CD4-positive, alpha-beta T cell treated with Interleukin-6 for 4 hours (primary cell): ENCODE data around the gene TAX1BP3.
A peak's percentile ranks its signal among the peaks of the same experiment; 100 is the strongest.
"Not testable (repeated sequence)": the region's sequence is repeated elsewhere in the genome, so short reads cannot be mapped to it uniquely, and the experiment has no call there.

Source experiments
- DNase-seq: peaks from one replicate; pipeline ENCODE4 v3.0.0-alpha.2; 2020; ENCODE audit warnings: mixed read lengths

TAX1BP3 gene

GRCh38 chr17:3668279-3669084, at the start of gene TAX1BP3, which contains the start of gene EMC6:
Gene TAX1BP3, minus strand, starts transcription at chr17:3668578. Its CDS starts 52 bp downstream, at chr17:3668526.
Gene EMC6, plus strand, starts transcription at chr17:3668812. Its CDS starts 335 bp downstream, at chr17:3669147.
- DNase-seq = peak; percentile 98

- DNase-seq = no peak
These were observed 46.9 kb upstream of the TAX1BP3 start for GRCh38 chr17:3715296-3715695.

- no peak for DNase-seq
These were observed 44.6 kb upstream of the TAX1BP3 start for GRCh38 chr17:3712811-3713463.

- DNase-seq = peak; percentile 74
These were observed 42.6 kb upstream of the TAX1BP3 start for GRCh38 chr17:3710951-3711383.

GRCh38 chr17:3708366-3708765, 40.0 kb upstream of the TAX1BP3 start:
- no peak for DNase-seq

- not testable (repeated sequence) for DNase-seq
These were observed 37.3 kb upstream of the TAX1BP3 start for GRCh38 chr17:3705718-3705984.

- no peak for DNase-seq
These were observed 36.7 kb upstream of the TAX1BP3 start for GRCh38 chr17:3704931-3705717.

GRCh38 chr17:3702041-3702539, 33.7 kb upstream of the TAX1BP3 start:
- DNase-seq = not testable (repeated sequence)

GRCh38 chr17:3699951-3700350, 31.6 kb upstream of the TAX1BP3 start:
- no peak for DNase-seq

GRCh38 chr17:3698139-3698538, 29.8 kb upstream of the TAX1BP3 start:
- DNase-seq = no peak

GRCh38 chr17:3697103-3697476, 28.7 kb upstream of the TAX1BP3 start:
- DNase-seq = no peak

- peak; percentile 66 for DNase-seq
These were observed 27.5 kb upstream of the TAX1BP3 start, which contains the start of gene P2RX5 for GRCh38 chr17:3695723-3696411. Gene P2RX5, minus strand, starts transcription at chr17:3696155. Its CDS starts 150 bp downstream, at chr17:3696005.

- no peak for DNase-seq
These were observed 26.8 kb upstream of the TAX1BP3 start for GRCh38 chr17:3695129-3695722.

GRCh38 chr17:3693829-3694231, 25.5 kb upstream of the TAX1BP3 start:
- no peak for DNase-seq

GRCh38 chr17:3693141-3693540, 24.8 kb upstream of the TAX1BP3 start:
- DNase-seq = no peak

- DNase-seq = no peak
These were observed 24.0 kb upstream of the TAX1BP3 start for GRCh38 chr17:3692346-3692745.

- DNase-seq = no peak
These were observed 23.3 kb upstream of the TAX1BP3 start for GRCh38 chr17:3691617-3692067.

- no peak for DNase-seq
These were observed 21.8 kb upstream of the TAX1BP3 start for GRCh38 chr17:3690094-3690715.

- no peak for DNase-seq
These were observed 21.1 kb upstream of the TAX1BP3 start for GRCh38 chr17:3689262-3690093.

GRCh38 chr17:3688852-3689261, 20.5 kb upstream of the TAX1BP3 start:
- DNase-seq = no peak
